Measurements from ENCODE around the gene KIF26A. TPM values are rescaled to one million over a fixed set of nuclear protein-coding genes. Genes with fewer than 3 reads are reported as not detected.

The KIF26A gene
- polyA plus RNA-seq, 1 donor, result 11.7 TPM

DNA sequence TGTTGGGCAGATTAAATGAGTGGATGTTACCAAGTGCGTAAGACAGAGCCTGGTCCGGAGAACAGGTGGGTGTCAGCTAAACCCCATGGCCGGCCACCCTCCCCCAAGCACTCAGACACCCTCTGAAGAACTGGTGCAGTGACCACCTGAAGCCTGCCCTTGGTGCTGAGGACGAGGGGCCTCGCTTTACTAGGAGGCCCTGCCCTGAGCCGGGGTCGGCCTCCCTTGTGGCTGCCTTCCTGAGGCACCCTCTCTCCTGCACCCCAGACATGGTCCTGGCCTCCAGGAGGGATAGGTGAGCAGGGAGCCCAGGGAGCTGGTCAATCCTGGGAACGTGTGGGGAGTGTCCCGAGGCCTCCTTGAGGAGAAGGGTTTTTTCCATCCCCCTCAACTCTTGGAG, 4.9 kb upstream of the KIF26A start:
- no peak for DNase-seq

DNA sequence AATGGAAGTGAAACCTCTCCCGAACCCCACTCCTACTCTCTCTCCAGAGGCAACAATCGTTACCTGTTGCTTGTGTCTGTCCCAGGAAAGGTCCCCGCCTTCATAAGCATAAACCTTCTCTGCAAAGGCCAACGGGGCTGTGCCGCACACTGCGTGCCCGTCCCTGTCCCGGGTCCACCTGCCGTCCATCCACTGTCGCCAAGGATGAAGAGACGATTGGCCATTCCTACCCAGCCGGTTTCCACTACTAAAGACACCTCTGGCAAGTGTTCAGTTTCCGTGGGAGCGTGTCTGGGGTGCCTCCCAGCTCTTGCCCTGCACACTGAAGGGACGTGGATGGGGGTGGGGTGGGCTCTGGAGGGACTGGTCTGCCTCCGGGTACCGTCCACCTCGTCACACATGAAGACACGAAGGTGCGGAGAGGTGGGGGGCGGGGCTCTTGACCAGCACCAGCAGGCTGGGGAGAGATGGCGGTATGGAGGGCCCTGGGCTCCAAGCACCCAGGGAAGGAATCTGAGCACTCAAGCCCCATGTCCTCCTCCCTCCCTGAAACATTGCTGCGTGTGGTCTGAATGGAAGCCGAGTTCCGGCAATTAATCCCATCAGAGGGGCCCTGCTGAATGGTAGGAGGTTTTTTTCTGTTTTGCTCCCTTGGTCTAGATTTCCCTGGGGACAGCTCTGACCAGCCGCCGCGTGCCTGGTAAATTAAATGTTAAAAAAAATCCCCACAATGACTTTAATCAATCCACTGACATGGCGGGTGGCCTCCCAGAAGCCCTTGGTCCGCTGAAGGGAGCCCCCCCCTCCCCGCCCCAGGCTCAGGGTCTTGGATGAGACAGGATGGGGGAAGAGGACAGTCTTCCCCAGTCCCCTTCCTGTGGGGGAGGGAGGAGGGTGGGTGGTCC, 4.1 kb upstream of the KIF26A start:
- no peak for DNase-seq

- no peak for DNase-seq
Observed at GRCh38 chr14:104135121-104135903, 3.1 kb upstream of the KIF26A start.

GRCh38 chr14:104135904-104136471, 2.4 kb upstream of the KIF26A start:
- DNase-seq, result no peak

GRCh38 chr14:104136472-104137296, 1.7 kb upstream of the KIF26A start:
- DNase-seq, result no peak

- peak; percentile 47 for DNase-seq
Observed at GRCh38 chr14:104137297-104138097, 890 bp upstream of the KIF26A start.

- no peak for DNase-seq
Observed at GRCh38 chr14:104138718-104139459, 502 bp downstream of the KIF26A start.

DNA sequence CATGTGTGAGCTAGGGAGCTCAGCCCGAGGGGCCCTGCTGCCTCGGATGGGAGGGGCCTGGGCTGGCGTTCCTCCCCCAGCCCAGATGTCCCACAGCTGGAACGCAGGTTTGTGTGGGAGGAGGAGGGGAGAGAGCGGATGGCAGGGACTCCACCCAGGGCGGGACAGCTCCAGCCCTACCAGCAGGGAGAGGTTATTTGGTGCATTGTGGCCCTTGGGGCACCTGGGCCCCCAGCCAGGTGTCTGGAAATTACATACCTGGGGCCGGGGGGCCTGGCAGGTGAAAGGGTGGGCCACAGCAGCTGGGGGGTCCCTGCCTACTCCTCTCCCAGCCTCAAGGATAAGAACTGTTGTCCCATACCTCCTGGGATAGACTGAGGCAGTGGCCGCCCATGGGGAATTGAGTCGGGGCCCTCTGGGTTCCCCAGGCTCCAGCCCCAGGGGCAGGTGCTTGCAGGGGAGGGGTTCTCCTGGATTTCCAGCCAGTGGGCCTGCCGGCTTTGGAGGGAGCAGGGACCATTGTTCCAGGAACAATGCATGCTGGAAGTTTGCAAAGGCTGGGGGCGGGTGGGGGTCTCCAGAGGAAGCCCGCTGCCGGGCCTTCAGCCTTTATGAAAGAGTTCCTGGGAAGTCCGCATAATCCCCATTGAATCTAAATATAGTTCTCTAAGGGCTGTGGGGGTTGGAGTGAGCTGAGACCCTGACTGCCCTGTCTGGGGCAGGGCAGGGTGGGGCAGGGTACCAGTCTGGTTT, 1.2 kb downstream of the KIF26A start:
- DNase-seq, result no peak

GRCh38 chr14:104140213-104140462, 1.8 kb downstream of the KIF26A start:
- no peak for DNase-seq

- DNase-seq, result no peak
Observed at GRCh38 chr14:104140463-104141331, 2.3 kb downstream of the KIF26A start.

- no peak for DNase-seq
Observed at GRCh38 chr14:104141621-104142091, 3.3 kb downstream of the KIF26A start.

GRCh38 chr14:104142136-104142945, 4.0 kb downstream of the KIF26A start:
- no peak for DNase-seq

- DNase-seq, result no peak
Observed at GRCh38 chr14:104142946-104143470, 4.6 kb downstream of the KIF26A start.

DNA sequence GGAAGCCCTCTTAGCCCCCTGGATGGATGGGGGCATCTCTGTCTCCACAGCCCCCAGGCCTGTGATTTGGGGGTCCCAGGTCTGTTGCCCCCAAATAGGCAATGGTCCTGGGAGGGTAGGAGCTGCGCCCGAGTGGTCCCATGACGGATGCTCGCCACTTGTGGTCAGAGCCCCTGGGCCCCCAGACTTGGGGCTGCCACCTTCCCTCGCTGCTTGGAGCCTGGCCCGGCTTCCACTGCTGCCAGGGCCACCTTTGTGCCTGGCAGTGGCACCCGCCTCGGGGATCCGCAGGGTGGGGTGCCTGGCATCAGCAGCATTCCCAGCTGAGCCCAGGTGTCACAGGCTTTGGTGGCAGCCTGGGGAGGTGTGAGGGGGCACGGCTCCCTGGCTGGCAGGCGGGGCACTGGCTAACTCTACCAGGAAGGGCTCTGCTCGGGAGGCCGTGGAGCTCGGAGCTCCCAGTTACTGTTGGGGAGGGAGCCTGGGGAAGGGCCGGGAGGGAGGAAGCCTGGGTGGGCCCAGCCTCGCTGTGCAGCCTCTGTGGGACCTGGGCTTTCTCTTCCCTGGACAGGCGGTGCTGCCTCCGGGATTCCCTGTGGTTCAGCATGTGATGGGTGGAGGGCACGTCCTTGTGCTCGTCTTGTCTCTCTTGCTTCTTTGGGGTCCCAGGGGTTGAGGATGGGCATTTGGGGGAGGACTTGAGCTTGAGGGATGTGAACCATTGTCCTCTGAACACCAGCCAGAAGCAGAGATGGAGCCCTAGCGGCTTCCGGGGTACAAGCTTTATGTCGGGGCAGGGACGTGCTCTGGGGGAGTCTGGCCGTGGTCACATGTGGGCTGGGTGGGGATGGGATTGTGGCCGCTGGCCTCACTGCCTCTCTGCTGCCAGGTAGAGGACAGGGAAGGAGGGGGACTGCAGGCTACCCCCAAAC, 5.4 kb downstream of the KIF26A start:
- no peak for DNase-seq

DNA sequence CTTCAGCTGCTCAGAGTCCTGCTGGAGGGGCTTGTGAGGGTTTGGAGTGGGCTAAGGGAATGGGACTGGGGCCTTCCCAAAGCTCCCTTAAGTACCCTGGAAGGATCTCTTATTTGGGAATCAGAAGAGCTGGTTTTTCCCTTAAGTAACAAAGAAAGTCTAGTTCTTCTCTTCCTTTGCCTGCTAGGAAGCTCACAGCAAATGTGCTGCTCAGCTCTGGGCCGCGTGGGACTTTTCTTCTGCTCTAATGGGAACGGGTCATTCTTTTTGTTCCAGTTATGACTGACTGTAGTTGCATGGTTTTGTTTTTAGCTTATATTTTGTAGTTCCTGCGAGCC, 6.0 kb downstream of the KIF26A start:
- DNase-seq, result no peak

DNA sequence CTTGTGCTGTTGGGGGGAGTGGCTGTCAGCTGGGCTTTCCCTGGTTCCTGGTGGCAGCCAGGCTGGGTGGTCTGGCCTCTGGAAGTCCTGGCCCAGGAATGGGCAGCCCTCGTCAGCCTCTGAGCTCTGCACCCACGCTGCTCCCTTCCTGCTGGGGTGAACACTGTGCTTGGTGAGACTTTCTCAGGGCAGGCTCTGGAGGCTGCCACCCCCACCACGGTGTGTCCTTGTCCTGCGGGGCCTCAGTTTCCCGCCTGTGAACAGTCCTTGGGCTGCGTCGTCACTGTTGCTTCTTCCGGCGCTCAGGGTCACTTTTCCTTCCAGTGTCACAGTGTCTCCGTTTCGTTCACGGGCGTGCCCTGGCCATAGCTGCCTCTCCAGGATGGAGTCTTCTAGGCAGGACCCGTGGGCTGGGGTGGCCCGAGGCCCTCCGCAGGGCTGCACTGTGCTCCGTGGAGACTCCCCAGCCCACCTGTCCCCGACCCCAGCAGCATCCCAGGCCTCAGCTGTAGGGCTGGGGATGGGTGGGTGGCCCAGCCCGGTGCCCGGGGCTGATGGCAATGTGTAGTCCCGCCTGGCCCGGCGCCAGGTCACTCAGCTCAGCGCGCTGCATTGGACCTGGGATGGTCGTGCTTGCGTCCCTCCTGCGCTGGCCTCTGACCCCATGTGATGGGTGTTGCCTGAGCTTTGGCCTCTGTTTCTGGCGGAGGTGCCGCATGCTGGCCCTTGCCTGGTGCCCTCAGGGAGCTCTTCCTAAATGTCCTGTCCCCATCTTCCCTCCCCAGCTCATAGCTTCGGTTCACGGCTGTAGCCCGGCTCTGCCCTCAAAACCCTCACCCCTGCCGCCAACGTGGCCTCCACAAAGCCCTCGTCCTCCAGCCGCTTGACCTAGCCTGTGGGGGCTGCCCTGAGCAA, 6.8 kb downstream of the KIF26A start:
- DNase-seq, result no peak

All from hindlimb muscle (tissue), 1 donor.